Transverse colon (tissue), 3 donors: ENCODE data around the gene WFDC10A.

Source experiments
- POLR2A ChIP-seq: fragments of 450-650 bp; IDR thresholded peaks from one replicate; pipeline ENCODE4 v1.6.1; 2016; ENCODE audit warnings: antibody characterized with exemption, mild to moderate bottlenecking, moderate library complexity
- TF ChIP-seq, protein P1 (sequence below), 5 experiments: fragments of 200-600 bp in 3 of 5; fragments of 450-650 bp in 2 of 5; sonication (generic) in 3 of 5; IDR thresholded peaks; 1 replicate in 2 of 5; 2 replicates in 3 of 5; pipeline ENCODE4 v1.5.1; 2016 to 2017; ENCODE audit warnings: antibody characterized with exemption in 5 of 5, inconsistent platforms in 3 of 5, mild to moderate bottlenecking in 2 of 5, moderate library complexity in 1 of 5

DNA sequence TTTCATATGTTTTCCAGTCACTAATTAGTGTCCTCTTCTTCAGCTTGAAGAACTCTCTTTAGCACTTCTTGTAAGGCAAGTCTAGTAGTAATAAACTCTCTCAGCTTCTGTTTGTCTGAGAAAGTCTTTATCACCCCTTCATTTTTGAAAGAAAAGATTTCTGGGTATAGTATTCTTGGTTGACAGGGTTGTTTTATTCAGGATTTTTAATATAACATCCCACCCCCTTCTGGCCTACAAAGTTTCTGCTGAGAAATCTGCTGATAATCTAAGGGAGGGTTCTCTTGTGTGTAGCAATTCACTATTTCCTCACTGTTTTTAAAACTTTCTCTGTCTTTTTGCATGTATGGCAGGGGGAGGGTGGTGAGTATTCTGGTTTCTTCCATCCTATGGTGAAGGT lies 50.1 kb downstream of the WFDC10A start:
- TF ChIP-seq POLR2A: no peak
- TF ChIP-seq, protein P1, sequence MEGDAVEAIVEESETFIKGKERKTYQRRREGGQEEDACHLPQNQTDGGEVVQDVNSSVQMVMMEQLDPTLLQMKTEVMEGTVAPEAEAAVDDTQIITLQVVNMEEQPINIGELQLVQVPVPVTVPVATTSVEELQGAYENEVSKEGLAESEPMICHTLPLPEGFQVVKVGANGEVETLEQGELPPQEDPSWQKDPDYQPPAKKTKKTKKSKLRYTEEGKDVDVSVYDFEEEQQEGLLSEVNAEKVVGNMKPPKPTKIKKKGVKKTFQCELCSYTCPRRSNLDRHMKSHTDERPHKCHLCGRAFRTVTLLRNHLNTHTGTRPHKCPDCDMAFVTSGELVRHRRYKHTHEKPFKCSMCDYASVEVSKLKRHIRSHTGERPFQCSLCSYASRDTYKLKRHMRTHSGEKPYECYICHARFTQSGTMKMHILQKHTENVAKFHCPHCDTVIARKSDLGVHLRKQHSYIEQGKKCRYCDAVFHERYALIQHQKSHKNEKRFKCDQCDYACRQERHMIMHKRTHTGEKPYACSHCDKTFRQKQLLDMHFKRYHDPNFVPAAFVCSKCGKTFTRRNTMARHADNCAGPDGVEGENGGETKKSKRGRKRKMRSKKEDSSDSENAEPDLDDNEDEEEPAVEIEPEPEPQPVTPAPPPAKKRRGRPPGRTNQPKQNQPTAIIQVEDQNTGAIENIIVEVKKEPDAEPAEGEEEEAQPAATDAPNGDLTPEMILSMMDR (IDR thresholded peaks at IDR 0.05): no peak
